SK-N-SH (cell line): ENCODE measurements around the gene TXNDC5. TPM values are rescaled to one million over a fixed set of nuclear protein-coding genes. Genes with fewer than 3 reads are reported as not detected.

Experiments
- CTCF ChIA-PET: fragments of 300-600, 350-600 bp; formaldehyde crosslinking; extraction: SDS; loops from one replicate; lab custom pipeline; 2021; lab: Yijun Ruan, JAX
- POLR2A ChIA-PET: fragments of 350-600 bp; sonication (Branson Sonifier 250); formaldehyde crosslinking; extraction: SDS; loops from one replicate; lab custom pipeline; 2020; ENCODE audit warnings: antibody characterized with exemption, inconsistent platforms; lab: Yijun Ruan, JAX
- DNase-seq: peaks from one replicate; pipeline ENCODE4 v3.0.0; 2012
- H2AFZ ChIP-seq: fragments of 200-600 bp; sonication (generic); 2 replicates; pipeline ENCODE4 v1.8.1; 2016; ENCODE audit warnings: antibody characterized with exemption, mild to moderate bottlenecking, low read depth
- H3F3A ChIP-seq: fragments of 200-600 bp; sonication (generic); replicated peaks from 2 replicates; pipeline ENCODE3; 2016; ENCODE audit warnings: antibody characterized with exemption, mild to moderate bottlenecking; ENCODE audit not compliant: insufficient read depth
- H3K27ac ChIP-seq, 2 experiments: fragments of 200-500 bp in 1 of 2; fragments of 200-600 bp in 1 of 2; sonication (Bioruptor generic) in 1 of 2; sonication (generic), shearing (Covaris generic) in 1 of 2; 2 replicates each; pipeline versions ENCODE4 v1.5.1 to v1.6.1; 2014 to 2016; ENCODE audit warnings: low read depth in 2 of 2, inconsistent platforms in 1 of 2, low read length in 1 of 2, mild to moderate bottlenecking in 1 of 2, mixed read lengths in 1 of 2
- H3K27me3 ChIP-seq: fragments of 200-600 bp; sonication (generic), shearing (Covaris generic); 2 replicates; pipeline ENCODE4 v1.6.1; 2016; ENCODE audit warnings: mixed run types; ENCODE audit not compliant: insufficient read depth
- H3K36me3 ChIP-seq, 2 experiments: fragments of 200-500 bp in 1 of 2; fragments of 200-600 bp in 1 of 2; sonication (Bioruptor generic) in 1 of 2; sonication (generic) in 1 of 2; replicated peaks in 1 of 2; 2 replicates each; pipeline versions ENCODE3 to v1.5.1; 2014 to 2016; ENCODE audit warnings: low read length in 1 of 2, mild to moderate bottlenecking in 1 of 2; ENCODE audit not compliant: insufficient read depth in 2 of 2, control insufficient read depth in 1 of 2
- H3K4me1 ChIP-seq, 2 experiments: fragments of 200-500 bp in 1 of 2; fragments of 200-600 bp in 1 of 2; sonication (Bioruptor generic) in 1 of 2; sonication (generic), shearing (Covaris generic) in 1 of 2; 2 replicates each; pipeline versions ENCODE4 v1.5.1 to v1.6.1; 2014 to 2016; ENCODE audit warnings: low read depth in 1 of 2, low read length in 1 of 2, mixed run types in 1 of 2; ENCODE audit not compliant: insufficient read depth in 2 of 2, control insufficient read depth in 1 of 2
- H3K4me2 ChIP-seq: fragments of 200-600 bp; sonication (generic), shearing (Covaris generic); 2 replicates; pipeline ENCODE4 v1.6.1; 2017; ENCODE audit warnings: mixed run types
- H3K4me3 ChIP-seq, 2 experiments: fragments of 200-500 bp in 1 of 2; fragments of 200-600 bp in 1 of 2; sonication (Bioruptor generic) in 1 of 2; sonication (generic), shearing (Covaris generic) in 1 of 2; 2 replicates each; pipeline versions ENCODE4 v1.5.1 to v1.8.1; 2014 to 2016; ENCODE audit warnings: low read depth in 2 of 2, inconsistent platforms in 1 of 2, low read length in 1 of 2, mild to moderate bottlenecking in 1 of 2, mixed read lengths in 1 of 2, moderate library complexity in 1 of 2
- H3K79me2 ChIP-seq: fragments of 200-600 bp; sonication (generic); 2 replicates; pipeline ENCODE4 v1.8.1; 2017; ENCODE audit warnings: mild to moderate bottlenecking; ENCODE audit not compliant: insufficient read depth
- H3K9ac ChIP-seq: fragments of 200-600 bp; sonication (generic); 2 replicates; pipeline ENCODE4 v1.6.1; 2017; ENCODE audit warnings: mixed run types
- H3K9me2 ChIP-seq: fragments of 200-600 bp; sonication (generic); 2 replicates; pipeline ENCODE4 v1.6.1; 2017; ENCODE audit warnings: mixed run types
- H3K9me3 ChIP-seq: fragments of 200-600 bp; sonication (generic); 2 replicates; pipeline ENCODE4 v1.6.1; 2017; ENCODE audit warnings: mixed run types, mild to moderate bottlenecking, moderate library complexity
- H4K20me1 ChIP-seq: fragments of 200-600 bp; sonication (generic); 2 replicates; pipeline ENCODE4 v1.6.1; 2017; ENCODE audit warnings: mild to moderate bottlenecking, mixed run types; ENCODE audit not compliant: insufficient read depth
- ELF1 ChIP-seq: IDR thresholded peaks from 2 replicates; pipeline ENCODE4 v1.4.0; 2012
- FOSL2 ChIP-seq: IDR thresholded peaks from 2 replicates; pipeline ENCODE4 v1.4.0; 2012; ENCODE audit warnings: low read depth, mild to moderate bottlenecking, moderate library complexity, borderline replicate concordance
- FOXJ3 ChIP-seq: sonication (generic); formaldehyde crosslinking; IDR thresholded peaks from 2 replicates; pipeline ENCODE4 v1.5.1; 2020; ENCODE audit warnings: mild to moderate bottlenecking, missing genetic modification reagents
- IRF3 ChIP-seq: fragments of 150-350 bp; IDR thresholded peaks from 2 replicates; pipeline ENCODE4 v1.6.1; 2016; ENCODE audit warnings: mild to moderate bottlenecking, low read depth, low read length
- JUND ChIP-seq: IDR thresholded peaks from 2 replicates; pipeline ENCODE4 v1.4.0; 2012
- MAX ChIP-seq: IDR thresholded peaks from 2 replicates; pipeline ENCODE4 v1.4.0; 2012; ENCODE audit warnings: low read depth
- MEF2A ChIP-seq: IDR thresholded peaks from 2 replicates; pipeline ENCODE4 v1.4.0; 2012; ENCODE audit warnings: low read depth, borderline replicate concordance
- PBX3 ChIP-seq: IDR thresholded peaks from 2 replicates; pipeline ENCODE4; 2012
- RXRA ChIP-seq: IDR thresholded peaks from 2 replicates; pipeline ENCODE4 v1.4.0; 2012; ENCODE audit warnings: low read depth, mild to moderate bottlenecking, borderline replicate concordance
- SIN3A ChIP-seq: IDR thresholded peaks from 2 replicates; pipeline ENCODE4 v1.6.1; 2012; ENCODE audit warnings: low read depth, mild to moderate bottlenecking, low read length, moderate library complexity, borderline replicate concordance
- TAF1 ChIP-seq: IDR thresholded peaks from 2 replicates; pipeline ENCODE4 v1.6.1; 2012; ENCODE audit warnings: low read depth, mild to moderate bottlenecking, low read length, moderate library complexity, borderline replicate concordance
- USF1 ChIP-seq: IDR thresholded peaks from 2 replicates; pipeline ENCODE4 v1.4.0; 2012; ENCODE audit warnings: low read depth, borderline replicate concordance
- USF2 ChIP-seq: fragments of 150-350 bp; IDR thresholded peaks from 2 replicates; pipeline ENCODE4 v1.6.1; 2017; ENCODE audit warnings: antibody characterized with exemption, low read length, low read depth, borderline replicate concordance
- YY1 ChIP-seq: IDR thresholded peaks from 2 replicates; pipeline ENCODE4 v1.4.0; 2012; ENCODE audit warnings: low read depth, mild to moderate bottlenecking
- WGBS: methylation state at CpG from one replicate; pipeline ENCODE4 v1.1.6; 2017; ENCODE audit warnings: low lambda C conversion rate; 5-methylcytosine and 5-hydroxymethylcytosine counted together
- polyA plus RNA-seq, 3 experiments: library from polyadenylated mRNA; depleted of rRNA; stranded (reverse); fragments of >200 nt; gene quantifications; 2 replicates each; pipeline ENCODE4 v1.2.3, GENCODE V29; 2012

TXNDC5 gene
- polyA plus RNA-seq, 1 of the 3 experiments (the other 2 are of a cell fraction): 187 TPM

- TF ChIP-seq MAX: no peak
Measured at GRCh38 chr6:7958464-7958863, 47.9 kb upstream of the TXNDC5 start (continued).

- H3K27ac ChIP-seq: no peak overlapping the region
- no peaks in the 10 kb centered on the region for H3K36me3 ChIP-seq
- CTCF ChIA-PET: no interaction called here
- no peaks in the 10 kb centered on the region for H3K27me3 ChIP-seq
- DNase-seq: no peak
- H3K9ac ChIP-seq: no peak overlapping the region
- WGBS: 85% methylated on average over 1 of the region's 1 CpG
- H3K9me3 ChIP-seq: no peaks in the 10 kb centered on the region
- H3K79me2 ChIP-seq: no peaks in the 10 kb centered on the region
- POLR2A ChIA-PET: no interaction called here
- H3K9me2 ChIP-seq: no peaks in the 10 kb centered on the region
- H3K4me3 ChIP-seq: no peak overlapping the region
- H3K4me1 ChIP-seq: no peaks in the 10 kb centered on the region
- TF ChIP-seq USF2 (no peak), IRF3 (no peak), FOSL2 (no peak), USF1 (no peak), MEF2A (no peak), FOXJ3 (CRISPR knock-in tag) (no peak), YY1 (no peak), RXRA (no peak), SIN3A (no peak), ELF1 (no peak)
- no peak overlapping the region for H2AFZ ChIP-seq
- no peak overlapping the region for H3K4me2 ChIP-seq
- H3F3A ChIP-seq: no peaks in the 10 kb centered on the region
- H4K20me1 ChIP-seq: no peaks in the 10 kb centered on the region
Measured at GRCh38 chr6:7956257-7956656, 45.7 kb upstream of the TXNDC5 start.

- no peaks in the 10 kb centered on the region for H3K4me1 ChIP-seq
- H3K36me3 ChIP-seq: no peaks in the 10 kb centered on the region
- H3K9me2 ChIP-seq: no peaks in the 10 kb centered on the region
- 81% methylated on average over 4 of the region's 4 CpGs for WGBS
- no peaks in the 10 kb centered on the region for H4K20me1 ChIP-seq
- no peaks in the 10 kb centered on the region for H3K79me2 ChIP-seq
- no peak overlapping the region for H3K4me3 ChIP-seq
- DNase-seq: no peak
- H3F3A ChIP-seq: no peaks in the 10 kb centered on the region
- H3K9ac ChIP-seq: no peak overlapping the region
- no peak overlapping the region for H3K4me2 ChIP-seq
- CTCF ChIA-PET: no interaction called here
- H3K9me3 ChIP-seq: no peaks in the 10 kb centered on the region
- no peak overlapping the region for H3K27ac ChIP-seq
- H3K27me3 ChIP-seq: no peaks in the 10 kb centered on the region
- POLR2A ChIA-PET: no interaction called here
- H2AFZ ChIP-seq: no peak overlapping the region
- TF ChIP-seq PBX3 (peak; percentile 79), TAF1 (no peak), FOSL2 (peak; percentile 13; the same call in 1 of the 2 replicates), JUND (0 out of 2 replicates have a peak, but pooled peaks have one; percentile 22)
- TF ChIP-seq, all 33 proteins: peak for 3
Measured at GRCh38 chr6:7954477-7955200, 44.1 kb upstream of the TXNDC5 start.
